ENCODE measurements around the gene LPP.

Gene LPP

DNA sequence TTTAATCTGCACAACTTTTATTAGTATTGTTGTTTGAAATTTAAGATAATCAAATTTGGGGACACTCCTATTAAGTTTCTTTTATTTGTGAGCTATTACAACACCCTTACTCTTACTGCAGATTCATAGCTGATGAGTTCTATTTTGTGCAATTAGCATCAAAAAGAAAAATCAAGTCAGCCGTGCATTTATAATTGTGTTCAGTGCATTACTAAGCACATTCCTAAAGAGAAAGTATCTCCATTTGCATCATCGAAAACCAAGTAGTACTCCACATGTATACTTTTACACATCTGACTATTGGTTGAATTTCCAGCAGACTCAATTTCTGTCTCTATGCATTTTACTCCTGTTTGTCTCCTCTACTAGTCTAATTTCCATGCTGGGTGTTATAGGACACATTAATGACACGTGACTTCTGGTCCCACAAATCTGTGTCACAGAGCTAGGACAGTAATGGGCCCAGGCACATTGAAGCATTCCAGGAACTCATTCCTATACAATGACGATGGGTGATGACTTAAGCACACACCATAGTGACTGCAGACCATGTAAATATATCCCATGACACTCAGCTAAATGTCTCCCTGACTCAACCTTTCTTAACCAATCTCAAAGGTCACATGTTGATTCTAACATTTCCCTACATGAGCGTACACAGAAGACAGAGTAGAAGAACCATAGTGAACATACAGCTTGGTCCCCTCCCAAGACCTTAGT is 477.5 kb downstream of the LPP start:
- no peaks in the 10 kb centered on the region for H3F3A ChIP-seq (ENCODE audit: control insufficient read depth, insufficient read depth)
- TF ChIP-seq, protein P1, sequence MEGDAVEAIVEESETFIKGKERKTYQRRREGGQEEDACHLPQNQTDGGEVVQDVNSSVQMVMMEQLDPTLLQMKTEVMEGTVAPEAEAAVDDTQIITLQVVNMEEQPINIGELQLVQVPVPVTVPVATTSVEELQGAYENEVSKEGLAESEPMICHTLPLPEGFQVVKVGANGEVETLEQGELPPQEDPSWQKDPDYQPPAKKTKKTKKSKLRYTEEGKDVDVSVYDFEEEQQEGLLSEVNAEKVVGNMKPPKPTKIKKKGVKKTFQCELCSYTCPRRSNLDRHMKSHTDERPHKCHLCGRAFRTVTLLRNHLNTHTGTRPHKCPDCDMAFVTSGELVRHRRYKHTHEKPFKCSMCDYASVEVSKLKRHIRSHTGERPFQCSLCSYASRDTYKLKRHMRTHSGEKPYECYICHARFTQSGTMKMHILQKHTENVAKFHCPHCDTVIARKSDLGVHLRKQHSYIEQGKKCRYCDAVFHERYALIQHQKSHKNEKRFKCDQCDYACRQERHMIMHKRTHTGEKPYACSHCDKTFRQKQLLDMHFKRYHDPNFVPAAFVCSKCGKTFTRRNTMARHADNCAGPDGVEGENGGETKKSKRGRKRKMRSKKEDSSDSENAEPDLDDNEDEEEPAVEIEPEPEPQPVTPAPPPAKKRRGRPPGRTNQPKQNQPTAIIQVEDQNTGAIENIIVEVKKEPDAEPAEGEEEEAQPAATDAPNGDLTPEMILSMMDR (IDR thresholded peaks at IDR 0.05; ENCODE audit: low read depth, low read length, poor library complexity, severe bottlenecking), result no peak
- TF ChIP-seq EZH2phosphoT487 (IDR thresholded peaks at IDR 0.05; ENCODE audit: borderline replicate concordance, low read length), result no peak
- H3K36me3 ChIP-seq (ENCODE audit: control insufficient read depth, low read length), result 0 out of 2 replicates have a peak, but pooled peaks cover 3% of the 10 kb centered on the region
- H3K4me1 ChIP-seq (ENCODE audit: control insufficient read depth, low read length), result no peaks in the 10 kb centered on the region
- no peak overlapping the region for H3K4me2 ChIP-seq (ENCODE audit: low read length)
- no peaks in the 10 kb centered on the region for H4K20me1 ChIP-seq (ENCODE audit: control insufficient read depth, insufficient read depth, low read depth, low read length)
- H3K4me3 ChIP-seq (ENCODE audit: low read length), result no peak overlapping the region
- no peaks in the 10 kb centered on the region for H3K9me3 ChIP-seq (ENCODE audit: control insufficient read depth, insufficient read depth, low read length)
- no peaks in the 10 kb centered on the region for H3K27me3 ChIP-seq (ENCODE audit: control insufficient read depth, low read length)
- no peaks in the 10 kb centered on the region for H3K79me2 ChIP-seq (ENCODE audit: control insufficient read depth, low read length)
- no peak overlapping the region for H3K27ac ChIP-seq (ENCODE audit: low read depth, low read length)
- no peaks in the 10 kb centered on the region for H3K9me2 ChIP-seq (replicated peaks; ENCODE audit: control insufficient read depth, low read length)

DNA sequence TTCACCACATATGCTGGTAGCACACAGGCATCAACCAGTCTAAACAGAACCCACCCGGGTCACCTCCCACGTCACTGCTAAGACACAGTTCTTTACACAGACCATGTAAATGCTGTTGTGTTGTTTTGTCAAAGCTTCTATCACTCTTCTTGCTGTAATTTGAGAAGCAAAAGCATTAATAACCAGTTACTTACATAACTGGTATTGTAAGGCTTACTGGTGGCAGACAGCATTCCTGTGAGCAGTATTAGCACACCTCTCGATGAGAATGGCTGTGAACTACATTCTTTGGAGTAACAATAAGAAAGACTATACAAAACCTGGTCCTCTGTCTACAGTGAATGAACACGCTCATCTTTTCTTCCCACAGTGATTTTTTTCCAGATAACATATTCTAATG is 479.2 kb downstream of the LPP start:
- no peaks in the 10 kb centered on the region for H3K9me3 ChIP-seq (ENCODE audit: control insufficient read depth, insufficient read depth, low read length)
- no peaks in the 10 kb centered on the region for H3K79me2 ChIP-seq (ENCODE audit: control insufficient read depth, low read length)
- H3K36me3 ChIP-seq (ENCODE audit: control insufficient read depth, low read length), result 0 out of 2 replicates have a peak, but pooled peaks cover 3% of the 10 kb centered on the region
- no peaks in the 10 kb centered on the region for H3K9me2 ChIP-seq (replicated peaks; ENCODE audit: control insufficient read depth, low read length)
- no peak overlapping the region for H3K27ac ChIP-seq (ENCODE audit: low read depth, low read length)
- no peak overlapping the region for H3K4me2 ChIP-seq (ENCODE audit: low read length)
- no peaks in the 10 kb centered on the region for H4K20me1 ChIP-seq (ENCODE audit: control insufficient read depth, insufficient read depth, low read depth, low read length)
- H3K4me3 ChIP-seq (ENCODE audit: low read length), result no peak overlapping the region
- H3F3A ChIP-seq (ENCODE audit: control insufficient read depth, insufficient read depth), result no peaks in the 10 kb centered on the region
- no peaks in the 10 kb centered on the region for H3K4me1 ChIP-seq (ENCODE audit: control insufficient read depth, low read length)
- TF ChIP-seq, protein P1 (IDR thresholded peaks at IDR 0.05; ENCODE audit: low read depth, low read length, poor library complexity, severe bottlenecking), result no peak
- TF ChIP-seq EZH2phosphoT487 (IDR thresholded peaks at IDR 0.05; ENCODE audit: borderline replicate concordance, low read length), result no peak
- no peaks in the 10 kb centered on the region for H3K27me3 ChIP-seq (ENCODE audit: control insufficient read depth, low read length)

DNA sequence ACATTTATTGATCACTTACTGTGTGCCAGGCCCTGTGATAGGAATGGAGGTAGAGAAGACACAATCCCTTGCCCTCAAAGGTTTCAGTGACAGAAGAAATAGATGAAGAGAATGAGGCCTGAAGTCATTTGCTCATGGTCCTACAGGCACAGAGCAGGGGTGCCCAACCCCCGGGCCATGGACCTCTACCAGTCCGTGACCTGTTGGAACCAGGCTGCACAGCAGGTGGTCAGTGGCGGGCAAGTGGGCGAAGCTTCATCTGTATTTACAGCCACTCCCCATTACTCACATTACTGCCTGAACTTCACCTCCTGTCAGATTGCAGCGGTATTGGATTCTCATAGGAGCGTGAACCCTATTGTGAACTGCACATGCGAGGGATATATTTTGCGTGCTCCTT is 480.3 kb downstream of the LPP start:
- Histone ChIP-seq H3K36me3 (ENCODE audit: control insufficient read depth, low read length) (0 out of 2 replicates have a peak, but pooled peaks cover 3% of the 10 kb centered on the region), H4K20me1 (ENCODE audit: control insufficient read depth, insufficient read depth, low read depth, low read length) (no peaks in the 10 kb centered on the region), H3K4me1 (ENCODE audit: control insufficient read depth, low read length) (no peaks in the 10 kb centered on the region), H3K4me3 (ENCODE audit: low read length) (no peak overlapping the region), H3K4me2 (ENCODE audit: low read length) (no peak overlapping the region), H3F3A (ENCODE audit: control insufficient read depth, insufficient read depth) (no peaks in the 10 kb centered on the region), H3K27me3 (ENCODE audit: control insufficient read depth, low read length) (no peaks in the 10 kb centered on the region), H3K9me2 (replicated peaks; ENCODE audit: control insufficient read depth, low read length) (no peaks in the 10 kb centered on the region), H3K27ac (ENCODE audit: low read depth, low read length) (no peak overlapping the region), H3K79me2 (ENCODE audit: control insufficient read depth, low read length) (no peaks in the 10 kb centered on the region), H3K9me3 (ENCODE audit: control insufficient read depth, insufficient read depth, low read length) (no peaks in the 10 kb centered on the region)
- no peak for TF ChIP-seq EZH2phosphoT487 (IDR thresholded peaks at IDR 0.05; ENCODE audit: borderline replicate concordance, low read length)
- TF ChIP-seq, protein P1 (IDR thresholded peaks at IDR 0.05; ENCODE audit: low read depth, low read length, poor library complexity, severe bottlenecking), result no peak
